HepG2 (cell line): ENCODE data around the gene ADAMTS4. TPM values are rescaled to one million over a fixed set of nuclear protein-coding genes. Genes with fewer than 3 reads are reported as not detected.

Source experiments
- ATM ChIP-seq: fragments of 450-650 bp; IDR thresholded peaks from 2 replicates; pipeline ENCODE4 v1.7.1; 2017; ENCODE audit warnings: mild to moderate bottlenecking, borderline replicate concordance
- KDM4B ChIP-seq: sonication (generic); formaldehyde crosslinking; IDR thresholded peaks from 2 replicates; pipeline ENCODE4 v1.4.0; 2020; ENCODE audit warnings: missing genetic modification reagents
- KLF11 ChIP-seq: IDR thresholded peaks from 2 replicates; pipeline ENCODE4 v1.6.1; 2016; ENCODE audit warnings: missing compliant biosample characterization
- MAFG ChIP-seq: sonication (generic); formaldehyde crosslinking; IDR thresholded peaks from 2 replicates; pipeline ENCODE4 v1.5.1; 2020; ENCODE audit warnings: mild to moderate bottlenecking, missing genetic modification reagents
- NCOA5 ChIP-seq: sonication (generic); formaldehyde crosslinking; IDR thresholded peaks from 2 replicates; pipeline ENCODE4 v1.4.0; 2020; ENCODE audit warnings: missing genetic modification reagents
- RBM22 ChIP-seq: fragments of 200-400 bp; formaldehyde crosslinking; optimal IDR thresholded peaks from 2 replicates; pipeline ENCODE3; 2017; ENCODE audit warnings: mild to moderate bottlenecking, low read length, moderate library complexity
- SAFB2 ChIP-seq: sonication (generic); formaldehyde crosslinking; IDR thresholded peaks from 2 replicates; pipeline ENCODE4 v1.5.1; 2020; ENCODE audit warnings: missing genetic modification reagents, low read depth, mild to moderate bottlenecking, borderline replicate concordance
- SKI ChIP-seq: fragments of 450-650 bp; IDR thresholded peaks from one replicate; pipeline ENCODE4 v1.6.1; 2018; ENCODE audit warnings: mild to moderate bottlenecking; ENCODE audit not compliant: partially characterized antibody
- WIZ ChIP-seq: sonication (generic); formaldehyde crosslinking; IDR thresholded peaks from 2 replicates; pipeline ENCODE4 v1.5.1; 2020; ENCODE audit warnings: mild to moderate bottlenecking, missing genetic modification reagents
- ZNF160 ChIP-seq: sonication (generic); formaldehyde crosslinking; IDR thresholded peaks from 2 replicates; pipeline ENCODE4 v1.8.0; 2022; ENCODE audit warnings: mild to moderate bottlenecking, inconsistent platforms, missing genetic modification reagents
- ZNF496 ChIP-seq: sonication (generic); formaldehyde crosslinking; IDR thresholded peaks from 2 replicates; pipeline ENCODE4 v1.8.1; 2023; ENCODE audit warnings: mild to moderate bottlenecking, moderate library complexity, missing genetic modification reagents; ENCODE audit not compliant: insufficient replicate concordance
- ZNF652 ChIP-seq: IDR thresholded peaks from 2 replicates; pipeline ENCODE4 v1.6.1; 2016; ENCODE audit warnings: low read depth, borderline replicate concordance
- ZSCAN12 ChIP-seq: sonication (generic); formaldehyde crosslinking; IDR thresholded peaks from 2 replicates; pipeline ENCODE4 v1.9.0; 2021; ENCODE audit warnings: mild to moderate bottlenecking, missing genetic modification reagents
- polyA plus RNA-seq, 8 experiments: library from polyadenylated mRNA; depleted of rRNA in 3 of 8; stranded (reverse) in 7 of 8; unstranded in 1 of 8; fragments of >200 nt; fragmentation: Illumina TruSeq in 4 of 8; extraction: Trizol in 4 of 8; gene quantifications; 2 replicates each; pipeline versions ENCODE4 v1.2.1 to v1.2.3, GENCODE V29; 2011 to 2016; ENCODE audit warnings: low read depth in 4 of 8, missing spikeins in 1 of 8, mixed read lengths in 1 of 8; ENCODE audit not compliant: insufficient read depth in 1 of 8
- total RNA-seq, 5 experiments: library from RNA; depleted of rRNA; stranded (reverse); fragments of >200 nt; fragmentation: Illumina TruSeq; extraction: Trizol; gene quantifications; 2 replicates each; pipeline ENCODE4 v1.2.3, GENCODE V29; 2016; ENCODE audit warnings: low read depth in 1 of 5
- TF ChIP-seq, protein P1 (sequence below): IDR thresholded peaks from 2 replicates; pipeline ENCODE4 v1.6.1; 2016
- TF ChIP-seq, protein P2 (sequence below): sonication (generic); formaldehyde crosslinking; IDR thresholded peaks from 2 replicates; pipeline ENCODE4 v1.4.0; 2020; ENCODE audit warnings: low read depth, missing genetic modification reagents
- TF ChIP-seq, protein P3 (sequence below): sonication (generic); formaldehyde crosslinking; IDR thresholded peaks from 2 replicates; pipeline ENCODE4 v1.8.1; 2022; ENCODE audit warnings: mild to moderate bottlenecking, missing genetic modification reagents
- TF ChIP-seq, protein P4 (sequence below): sonication (generic); formaldehyde crosslinking; IDR thresholded peaks from 2 replicates; pipeline ENCODE4 v1.4.0; 2020; ENCODE audit warnings: missing genetic modification reagents

Gene ADAMTS4
- total and polyA plus RNA-seq, 2 of the 13 experiments (the other 11 are each of a cell fraction or from before 2014, with no cell fraction given): 0.51 to 1.7 TPM

- TF ChIP-seq ZNF652 (CRISPR knock-in tag) (no peak; the same call in 1 of the 2 replicates), ZNF160 (CRISPR knock-in tag) (peak; percentile 43; the same call in 1 of the 2 replicates), WIZ (CRISPR knock-in tag) (no peak), KDM4B (CRISPR knock-in tag) (no peak; the same call in 1 of the 2 replicates), KLF11 (no peak), ZNF496 (CRISPR knock-in tag) (no peak), NCOA5 (CRISPR knock-in tag) (no peak), ZSCAN12 (CRISPR knock-in tag) (no peak), ATM (no peak), MAFG (CRISPR knock-in tag) (no peak), SKI (peak; percentile 31), RBM22 (no peak), SAFB2 (no peak)
- TF ChIP-seq, protein P1, sequence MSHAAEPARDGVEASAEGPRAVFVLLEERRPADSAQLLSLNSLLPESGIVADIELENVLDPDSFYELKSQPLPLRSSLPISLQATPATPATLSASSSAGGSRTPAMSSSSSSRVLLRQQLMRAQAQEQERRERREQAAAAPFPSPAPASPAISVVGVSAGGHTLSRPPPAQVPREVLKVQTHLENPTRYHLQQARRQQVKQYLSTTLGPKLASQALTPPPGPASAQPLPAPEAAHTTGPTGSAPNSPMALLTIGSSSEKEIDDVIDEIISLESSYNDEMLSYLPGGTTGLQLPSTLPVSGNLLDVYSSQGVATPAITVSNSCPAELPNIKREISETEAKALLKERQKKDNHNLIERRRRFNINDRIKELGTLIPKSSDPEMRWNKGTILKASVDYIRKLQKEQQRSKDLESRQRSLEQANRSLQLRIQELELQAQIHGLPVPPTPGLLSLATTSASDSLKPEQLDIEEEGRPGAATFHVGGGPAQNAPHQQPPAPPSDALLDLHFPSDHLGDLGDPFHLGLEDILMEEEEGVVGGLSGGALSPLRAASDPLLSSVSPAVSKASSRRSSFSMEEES (CRISPR knock-in tag): peak; percentile 98
- TF ChIP-seq, protein P2, sequence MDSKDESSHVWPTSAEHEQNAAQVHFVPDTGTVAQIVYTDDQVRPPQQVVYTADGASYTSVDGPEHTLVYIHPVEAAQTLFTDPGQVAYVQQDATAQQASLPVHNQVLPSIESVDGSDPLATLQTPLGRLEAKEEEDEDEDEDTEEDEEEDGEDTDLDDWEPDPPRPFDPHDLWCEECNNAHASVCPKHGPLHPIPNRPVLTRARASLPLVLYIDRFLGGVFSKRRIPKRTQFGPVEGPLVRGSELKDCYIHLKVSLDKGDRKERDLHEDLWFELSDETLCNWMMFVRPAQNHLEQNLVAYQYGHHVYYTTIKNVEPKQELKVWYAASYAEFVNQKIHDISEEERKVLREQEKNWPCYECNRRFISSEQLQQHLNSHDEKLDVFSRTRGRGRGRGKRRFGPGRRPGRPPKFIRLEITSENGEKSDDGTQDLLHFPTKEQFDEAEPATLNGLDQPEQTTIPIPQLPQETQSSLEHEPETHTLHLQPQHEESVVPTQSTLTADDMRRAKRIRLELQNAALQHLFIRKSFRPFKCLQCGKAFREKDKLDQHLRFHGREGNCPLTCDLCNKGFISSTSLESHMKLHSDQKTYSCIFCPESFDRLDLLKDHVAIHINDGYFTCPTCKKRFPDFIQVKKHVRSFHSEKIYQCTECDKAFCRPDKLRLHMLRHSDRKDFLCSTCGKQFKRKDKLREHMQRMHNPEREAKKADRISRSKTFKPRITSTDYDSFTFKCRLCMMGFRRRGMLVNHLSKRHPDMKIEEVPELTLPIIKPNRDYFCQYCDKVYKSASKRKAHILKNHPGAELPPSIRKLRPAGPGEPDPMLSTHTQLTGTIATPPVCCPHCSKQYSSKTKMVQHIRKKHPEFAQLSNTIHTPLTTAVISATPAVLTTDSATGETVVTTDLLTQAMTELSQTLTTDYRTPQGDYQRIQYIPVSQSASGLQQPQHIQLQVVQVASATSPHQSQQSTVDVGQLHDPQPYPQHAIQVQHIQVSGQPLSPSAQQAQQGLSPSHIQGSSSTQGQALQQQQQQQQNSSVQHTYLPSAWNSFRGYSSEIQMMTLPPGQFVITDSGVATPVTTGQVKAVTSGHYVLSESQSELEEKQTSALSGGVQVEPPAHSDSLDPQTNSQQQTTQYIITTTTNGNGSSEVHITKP (CRISPR knock-in tag): peak; percentile 74; the same call in 1 of the 2 replicates
- TF ChIP-seq, protein P3, sequence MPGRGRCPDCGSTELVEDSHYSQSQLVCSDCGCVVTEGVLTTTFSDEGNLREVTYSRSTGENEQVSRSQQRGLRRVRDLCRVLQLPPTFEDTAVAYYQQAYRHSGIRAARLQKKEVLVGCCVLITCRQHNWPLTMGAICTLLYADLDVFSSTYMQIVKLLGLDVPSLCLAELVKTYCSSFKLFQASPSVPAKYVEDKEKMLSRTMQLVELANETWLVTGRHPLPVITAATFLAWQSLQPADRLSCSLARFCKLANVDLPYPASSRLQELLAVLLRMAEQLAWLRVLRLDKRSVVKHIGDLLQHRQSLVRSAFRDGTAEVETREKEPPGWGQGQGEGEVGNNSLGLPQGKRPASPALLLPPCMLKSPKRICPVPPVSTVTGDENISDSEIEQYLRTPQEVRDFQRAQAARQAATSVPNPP (CRISPR knock-in tag): 0 out of 2 replicates have a peak, but pooled peaks have one; percentile 8
- TF ChIP-seq, protein P4, sequence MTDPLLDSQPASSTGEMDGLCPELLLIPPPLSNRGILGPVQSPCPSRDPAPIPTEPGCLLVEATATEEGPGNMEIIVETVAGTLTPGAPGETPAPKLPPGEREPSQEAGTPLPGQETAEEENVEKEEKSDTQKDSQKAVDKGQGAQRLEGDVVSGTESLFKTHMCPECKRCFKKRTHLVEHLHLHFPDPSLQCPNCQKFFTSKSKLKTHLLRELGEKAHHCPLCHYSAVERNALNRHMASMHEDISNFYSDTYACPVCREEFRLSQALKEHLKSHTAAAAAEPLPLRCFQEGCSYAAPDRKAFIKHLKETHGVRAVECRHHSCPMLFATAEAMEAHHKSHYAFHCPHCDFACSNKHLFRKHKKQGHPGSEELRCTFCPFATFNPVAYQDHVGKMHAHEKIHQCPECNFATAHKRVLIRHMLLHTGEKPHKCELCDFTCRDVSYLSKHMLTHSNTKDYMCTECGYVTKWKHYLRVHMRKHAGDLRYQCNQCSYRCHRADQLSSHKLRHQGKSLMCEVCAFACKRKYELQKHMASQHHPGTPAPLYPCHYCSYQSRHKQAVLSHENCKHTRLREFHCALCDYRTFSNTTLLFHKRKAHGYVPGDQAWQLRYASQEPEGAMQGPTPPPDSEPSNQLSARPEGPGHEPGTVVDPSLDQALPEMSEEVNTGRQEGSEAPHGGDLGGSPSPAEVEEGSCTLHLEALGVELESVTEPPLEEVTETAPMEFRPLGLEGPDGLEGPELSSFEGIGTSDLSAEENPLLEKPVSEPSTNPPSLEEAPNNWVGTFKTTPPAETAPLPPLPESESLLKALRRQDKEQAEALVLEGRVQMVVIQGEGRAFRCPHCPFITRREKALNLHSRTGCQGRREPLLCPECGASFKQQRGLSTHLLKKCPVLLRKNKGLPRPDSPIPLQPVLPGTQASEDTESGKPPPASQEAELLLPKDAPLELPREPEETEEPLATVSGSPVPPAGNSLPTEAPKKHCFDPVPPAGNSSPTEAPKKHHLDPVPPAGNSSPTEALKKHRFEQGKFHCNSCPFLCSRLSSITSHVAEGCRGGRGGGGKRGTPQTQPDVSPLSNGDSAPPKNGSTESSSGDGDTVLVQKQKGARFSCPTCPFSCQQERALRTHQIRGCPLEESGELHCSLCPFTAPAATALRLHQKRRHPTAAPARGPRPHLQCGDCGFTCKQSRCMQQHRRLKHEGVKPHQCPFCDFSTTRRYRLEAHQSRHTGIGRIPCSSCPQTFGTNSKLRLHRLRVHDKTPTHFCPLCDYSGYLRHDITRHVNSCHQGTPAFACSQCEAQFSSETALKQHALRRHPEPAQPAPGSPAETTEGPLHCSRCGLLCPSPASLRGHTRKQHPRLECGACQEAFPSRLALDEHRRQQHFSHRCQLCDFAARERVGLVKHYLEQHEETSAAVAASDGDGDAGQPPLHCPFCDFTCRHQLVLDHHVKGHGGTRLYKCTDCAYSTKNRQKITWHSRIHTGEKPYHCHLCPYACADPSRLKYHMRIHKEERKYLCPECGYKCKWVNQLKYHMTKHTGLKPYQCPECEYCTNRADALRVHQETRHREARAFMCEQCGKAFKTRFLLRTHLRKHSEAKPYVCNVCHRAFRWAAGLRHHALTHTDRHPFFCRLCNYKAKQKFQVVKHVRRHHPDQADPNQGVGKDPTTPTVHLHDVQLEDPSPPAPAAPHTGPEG: no peak
Observed at GRCh38 chr1:161223805-161224694, 25.2 kb upstream of the ADAMTS4 start (continued).
